Measurements from ENCODE around the gene SPATA31A7.
"Not testable (repeated sequence)": the region's sequence is repeated elsewhere in the genome, so short reads cannot be mapped to it uniquely, and the experiment has no call there.

SPATA31A7 gene

GRCh38 chr9:61189736-61190135 is at the start of gene SPATA31A7:
Gene SPATA31A7, plus strand, starts transcription at chr9:61190036. Its CDS starts 29 bp downstream, at chr9:61190065.
- not testable (repeated sequence) for DNase-seq (ENCODE audit: low read depth in 2 of 3, low spot score in 1 of 3)

- not testable (repeated sequence) for DNase-seq (ENCODE audit: low read depth in 2 of 3, low spot score in 1 of 3)
These were observed 36.6 kb downstream of the SPATA31A7 start for GRCh38 chr9:61226438-61226837.

Data from stimulated activated CD4-positive, alpha-beta T cell treated with anti-CD3 and anti-CD28 coated beads, Interleukin-12 subunit alpha, Interleukin-12 subunit beta, amount 100 ng/mL, for 48 hours (primary cell).